VCaP (cell line): ENCODE results near the gene KCNC1.

ENCODE experiments used
- H3K27ac ChIP-seq: fragments of 450-650 bp; 2 replicates; pipeline ENCODE4 v1.5.1; 2017
- CTCF ChIP-seq: fragments of 450-650 bp; conservative IDR thresholded peaks from 2 replicates; pipeline ENCODE4 v1.5.1; 2017; ENCODE audit warnings: mild to moderate bottlenecking, moderate library complexity

KCNC1 gene

GRCh38 chr11:17810041-17810440, 75.5 kb downstream of the KCNC1 start:
- no peak for TF ChIP-seq CTCF
- no peak overlapping the region for H3K27ac ChIP-seq

GRCh38 chr11:17810746-17811145, 76.2 kb downstream of the KCNC1 start:
- no peak overlapping the region for H3K27ac ChIP-seq
- TF ChIP-seq CTCF: no peak

GRCh38 chr11:17811352-17811751, 76.8 kb downstream of the KCNC1 start:
- H3K27ac ChIP-seq: peak overlapping the region; percentile 70
- TF ChIP-seq CTCF: no peak

GRCh38 chr11:17812091-17812864, 77.7 kb downstream of the KCNC1 start:
- H3K27ac ChIP-seq: peak overlapping the region; percentile 70
- TF ChIP-seq CTCF: no peak

- TF ChIP-seq CTCF: no peak
- peak overlapping the region; percentile 70 for H3K27ac ChIP-seq
Measured at GRCh38 chr11:17812865-17813187, 78.2 kb downstream of the KCNC1 start.

GRCh38 chr11:17813391-17814059, 78.9 kb downstream of the KCNC1 start:
- no peak for TF ChIP-seq CTCF
- H3K27ac ChIP-seq: peak overlapping the region; percentile 70

- no peak for TF ChIP-seq CTCF
Measured at GRCh38 chr11:17814546-17814945, 80.0 kb downstream of the KCNC1 start.

More at GRCh38 chr11:17814546-17814945, 80.0 kb downstream of the KCNC1 start:
- H3K27ac ChIP-seq: peak overlapping the region; percentile 70; the same call in 1 of the 2 replicates
